GM15510 (cell line): ENCODE results near the gene ATXN7L2.

Source experiments
- POLR2A ChIP-seq: IDR thresholded peaks from 3 replicates; pipeline ENCODE4 v1.6.1; 2011; ENCODE audit warnings: borderline replicate concordance; ENCODE audit not compliant: insufficient read length; ENCODE audit errors: extremely low read depth

The ATXN7L2 gene

GRCh38 chr1:109472779-109473178 lies 10.9 kb upstream of the ATXN7L2 start:
- TF ChIP-seq POLR2A: no peak

GRCh38 chr1:109474697-109475096 lies 9.0 kb upstream of the ATXN7L2 start:
- TF ChIP-seq POLR2A: no peak

GRCh38 chr1:109475261-109475660 lies 8.4 kb upstream of the ATXN7L2 start:
- TF ChIP-seq POLR2A: no peak

- TF ChIP-seq POLR2A: no peak
Observed at GRCh38 chr1:109476825-109477224, 6.9 kb upstream of the ATXN7L2 start.

GRCh38 chr1:109477821-109478220 lies 5.9 kb upstream of the ATXN7L2 start:
- no peak for TF ChIP-seq POLR2A

- TF ChIP-seq POLR2A: no peak
Observed at GRCh38 chr1:109478806-109479205, 4.9 kb upstream of the ATXN7L2 start.

DNA sequence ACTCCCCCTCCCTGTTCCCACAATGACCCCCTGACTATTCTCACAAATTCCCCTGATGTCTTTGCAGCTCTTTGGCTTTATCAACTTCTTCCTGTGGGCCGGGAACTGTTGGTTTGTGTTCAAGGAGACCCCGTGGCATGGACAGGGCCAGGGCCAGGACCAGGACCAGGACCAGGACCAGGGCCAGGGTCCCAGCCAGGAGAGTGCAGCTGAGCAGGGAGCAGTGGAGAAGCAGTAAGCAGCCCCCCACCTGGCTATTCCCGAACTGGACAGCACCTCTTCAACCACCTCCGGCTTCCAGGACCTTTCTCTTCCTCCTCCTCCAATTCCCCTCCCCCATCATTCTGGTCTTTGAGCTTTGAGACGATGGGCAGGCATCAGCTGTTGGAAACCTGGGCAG lies 4.4 kb upstream of the ATXN7L2 start:
- TF ChIP-seq POLR2A: no peak

GRCh38 chr1:109479901-109480300 lies 3.8 kb upstream of the ATXN7L2 start:
- no peak for TF ChIP-seq POLR2A

GRCh38 chr1:109481646-109482045 lies 2.1 kb upstream of the ATXN7L2 start:
- no peak for TF ChIP-seq POLR2A

GRCh38 chr1:109482242-109482641 lies 1.5 kb upstream of the ATXN7L2 start:
- TF ChIP-seq POLR2A: no peak

DNA sequence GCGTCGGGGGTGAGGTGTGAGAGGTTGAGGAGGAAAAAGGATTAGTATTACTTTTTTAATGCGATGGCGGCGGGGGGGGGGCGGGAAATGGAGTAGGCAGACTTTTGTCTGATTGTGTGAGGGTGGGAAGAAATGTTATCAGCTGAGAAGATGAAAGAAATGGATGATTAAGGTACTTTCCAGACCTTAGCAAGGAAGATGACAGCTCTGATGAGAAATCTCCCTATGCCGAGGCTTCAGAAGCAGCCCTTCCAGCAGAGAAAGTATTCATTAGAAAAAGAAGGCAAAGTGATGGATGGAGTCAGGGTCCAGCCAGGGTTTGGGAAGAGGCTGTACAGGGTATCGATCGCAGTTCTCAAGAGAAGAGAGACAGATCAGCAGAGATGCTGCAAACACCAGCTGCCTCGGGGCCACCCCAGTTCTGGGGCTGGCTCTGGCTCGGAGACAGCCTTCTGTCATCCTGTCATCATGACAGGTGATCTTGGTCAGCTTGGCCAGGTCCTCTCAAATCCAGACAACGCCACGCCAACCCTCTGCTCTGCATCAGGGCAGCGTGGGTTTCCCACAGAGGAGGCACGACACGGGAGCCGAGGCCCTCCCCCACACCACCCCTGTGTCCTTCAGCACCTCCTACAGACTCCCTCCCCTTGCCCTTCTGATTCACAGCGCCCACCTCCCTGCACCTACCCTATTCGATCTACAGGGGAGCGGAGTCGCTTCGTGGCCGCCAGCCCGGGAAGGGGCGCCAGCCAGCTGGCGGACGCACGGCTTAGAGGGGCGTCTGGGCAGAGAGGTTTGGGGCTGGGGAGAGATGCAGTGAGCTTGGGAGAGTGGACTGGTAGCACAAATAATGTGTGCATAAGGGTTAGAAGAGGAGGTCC lies 674 bp upstream of the ATXN7L2 start:
- no peak for TF ChIP-seq POLR2A

DNA sequence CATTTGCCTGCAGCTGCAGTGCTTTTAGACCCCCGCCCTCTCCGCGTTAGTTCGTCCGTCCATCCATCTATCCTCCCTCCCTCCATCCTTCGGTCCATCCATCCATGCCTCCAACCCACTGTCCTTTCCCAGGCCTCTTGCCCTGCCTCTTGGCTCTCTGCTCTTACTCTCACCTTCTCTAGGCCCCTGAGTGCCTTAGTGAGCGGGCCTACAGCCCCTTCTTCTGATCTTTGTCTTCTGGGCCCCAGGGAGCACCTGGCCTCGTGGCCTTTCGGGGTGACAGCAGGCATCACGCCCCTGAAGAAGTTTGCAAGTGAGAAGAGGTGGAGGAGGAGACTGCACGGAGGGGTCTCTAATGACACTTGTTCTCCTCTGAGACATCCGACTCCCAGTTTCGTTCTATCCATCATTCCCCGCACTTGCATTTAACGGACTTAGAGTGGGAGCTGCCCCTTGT lies 842 bp downstream of the ATXN7L2 start:
- TF ChIP-seq POLR2A: no peak

DNA sequence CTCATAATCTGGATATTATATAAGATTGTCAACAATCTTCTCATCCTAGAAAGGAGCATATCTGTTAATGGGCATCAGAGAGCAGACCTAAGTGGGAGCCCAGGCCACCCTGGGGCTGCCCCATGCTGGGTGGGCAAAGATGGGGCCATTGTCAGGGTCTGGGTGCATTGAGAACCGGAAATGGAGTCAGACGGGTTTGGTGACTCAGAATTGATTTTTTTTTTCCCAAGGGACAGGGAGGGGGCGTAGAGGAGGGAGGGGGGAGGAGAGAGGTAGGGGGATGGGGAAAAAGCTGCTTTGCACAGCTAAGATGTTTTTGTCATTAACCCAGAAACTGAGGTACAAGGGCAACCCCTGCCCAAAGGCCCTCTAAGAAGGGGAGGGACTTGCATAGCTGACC lies 1.3 kb downstream of the ATXN7L2 start:
- TF ChIP-seq POLR2A: no peak

- no peak for TF ChIP-seq POLR2A
Observed at GRCh38 chr1:109487261-109487660, 3.6 kb downstream of the ATXN7L2 start.

GRCh38 chr1:109488201-109488600 lies 4.5 kb downstream of the ATXN7L2 start:
- TF ChIP-seq POLR2A: no peak

GRCh38 chr1:109488696-109489095 lies 5.0 kb downstream of the ATXN7L2 start:
- no peak for TF ChIP-seq POLR2A
